ENCODE measurements around the gene ZP1. TPM values are rescaled to one million over a fixed set of nuclear protein-coding genes. Genes with fewer than 3 reads are reported as not detected.
A peak's percentile ranks its signal among the peaks of the same experiment; 100 is the strongest.

Gene ZP1
- total RNA-seq, 2 experiments from 2014 or later: 0.34 TPM; not detected in 1

DNA sequence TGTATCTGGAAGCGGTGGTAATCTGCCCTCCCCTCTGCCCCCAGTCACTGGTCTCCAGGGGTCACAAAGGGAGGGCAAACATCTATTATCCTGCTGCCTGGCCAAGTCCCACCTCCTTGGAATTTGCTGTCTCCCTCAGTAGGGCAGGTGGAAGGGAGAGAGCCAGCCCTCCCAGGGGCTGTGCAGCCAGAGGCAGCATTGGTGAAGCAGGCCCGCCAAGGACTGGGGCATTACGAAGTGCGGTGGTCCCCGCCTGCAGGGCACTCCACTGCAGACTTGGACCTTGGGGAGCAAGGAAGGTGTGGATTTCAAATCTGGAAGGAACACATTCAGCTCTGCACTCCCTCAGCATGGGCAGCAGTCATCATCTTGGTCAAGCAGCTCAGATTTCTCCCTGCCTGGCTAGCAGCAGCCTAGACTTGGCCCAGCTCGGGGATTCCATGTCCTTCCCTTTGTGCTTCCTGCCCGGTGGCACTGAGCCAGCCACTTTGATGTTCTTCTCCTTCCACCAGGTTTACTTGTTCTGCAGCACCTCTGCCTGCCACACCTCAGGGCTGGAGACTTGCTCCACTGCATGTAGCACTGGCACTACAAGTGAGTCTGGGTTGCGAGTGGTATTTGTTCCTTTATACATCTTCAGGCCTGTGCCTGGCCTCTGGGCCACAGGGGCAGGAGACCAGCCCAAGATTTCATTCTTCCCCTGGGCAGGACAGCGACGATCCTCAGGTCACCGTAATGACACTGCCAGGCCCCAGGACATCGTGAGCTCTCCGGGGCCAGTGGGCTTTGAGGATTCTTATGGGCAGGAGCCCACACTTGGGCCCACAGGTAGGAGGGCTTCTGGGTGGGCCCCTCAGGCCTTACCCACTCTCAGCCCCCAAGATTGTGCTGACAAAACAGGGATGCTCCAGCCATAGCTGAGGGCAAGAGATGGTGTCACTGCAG lies 7.4 kb downstream of the ZP1 start:
- ATAC-seq (no peak), DNase-seq (no peak)
- no peak overlapping the region for H3K4me3 Mint-ChIP-seq
- H3K27me3 Mint-ChIP-seq (ENCODE audit: low read depth): no peaks in the 10 kb centered on the region
- H3K4me1 Mint-ChIP-seq (ENCODE audit: low read depth): peaks cover 56% of the 10 kb centered on the region
- ChIA-PET CTCF (interaction anchor here (4.2 to 12.6 kb wide), 3 partner anchors 14 to 43 kb away, joined by 25 to 122 read pairs (median 86); no protein-coding TSS in a partner anchor), POLR2A (no interaction called here)
- peak overlapping the region; percentile 87 for H3K27ac Mint-ChIP-seq
- H3K36me3 Mint-ChIP-seq (ENCODE audit: low read depth): peaks cover 12% of the 10 kb centered on the region
- H3K9me3 Mint-ChIP-seq (ENCODE audit: insufficient read depth): no peaks in the 10 kb centered on the region

DNA sequence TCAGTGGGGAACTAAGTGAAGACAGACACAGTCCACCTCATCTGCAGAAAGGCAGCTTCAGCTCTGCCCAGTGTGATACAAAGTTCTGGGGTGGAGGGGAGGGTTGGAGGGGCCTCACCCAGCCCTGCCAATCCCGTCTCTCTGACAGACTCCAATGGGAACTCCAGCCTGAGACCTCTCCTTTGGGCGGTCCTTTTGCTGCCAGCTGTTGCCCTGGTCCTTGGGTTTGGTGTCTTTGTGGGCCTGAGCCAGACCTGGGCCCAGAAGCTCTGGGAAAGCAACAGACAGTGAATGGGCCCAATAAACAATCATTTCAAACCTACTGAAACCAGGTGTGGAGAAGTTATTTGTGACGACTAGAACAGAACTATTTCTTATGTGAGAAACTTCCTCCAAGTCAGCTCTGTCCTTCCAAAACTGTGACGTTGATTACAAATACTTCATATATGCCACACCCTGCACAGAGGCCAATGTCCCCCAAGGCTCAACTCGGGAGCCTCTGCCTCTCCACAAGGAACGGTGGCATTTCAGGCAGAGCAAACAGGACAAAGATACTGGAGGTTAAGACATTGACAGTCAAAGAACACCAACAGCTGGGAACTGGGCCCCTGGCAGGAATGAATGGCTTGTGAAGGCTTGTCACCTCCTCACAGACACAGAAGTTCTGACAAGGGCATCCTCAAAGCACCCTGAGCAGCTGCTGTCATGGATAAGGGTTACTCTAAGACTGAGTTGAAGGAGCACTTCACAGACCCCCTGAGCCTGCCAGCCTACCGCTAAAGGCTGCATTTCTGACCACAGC lies 8.2 kb downstream of the ZP1 start:
- Mint-ChIP-seq H3K4me1 (ENCODE audit: low read depth) (peaks cover 55% of the 10 kb centered on the region), H3K4me3 (no peak overlapping the region), H3K9me3 (ENCODE audit: insufficient read depth) (no peaks in the 10 kb centered on the region), H3K27me3 (ENCODE audit: low read depth) (no peaks in the 10 kb centered on the region), H3K27ac (no peak overlapping the region), H3K36me3 (ENCODE audit: low read depth) (peaks cover 12% of the 10 kb centered on the region)
- no peak for DNase-seq
- POLR2A ChIA-PET: interaction anchor here (0.6 kb wide), 1 partner anchor 1761 kb away, joined by 3 read pairs; no protein-coding TSS in a partner anchor
- CTCF ChIA-PET: interaction anchor here (0.8 to 12.6 kb wide), 4 partner anchors 13 to 44 kb away, joined by 3 to 122 read pairs (median 14); no protein-coding TSS in a partner anchor
- no peak for ATAC-seq

DNA sequence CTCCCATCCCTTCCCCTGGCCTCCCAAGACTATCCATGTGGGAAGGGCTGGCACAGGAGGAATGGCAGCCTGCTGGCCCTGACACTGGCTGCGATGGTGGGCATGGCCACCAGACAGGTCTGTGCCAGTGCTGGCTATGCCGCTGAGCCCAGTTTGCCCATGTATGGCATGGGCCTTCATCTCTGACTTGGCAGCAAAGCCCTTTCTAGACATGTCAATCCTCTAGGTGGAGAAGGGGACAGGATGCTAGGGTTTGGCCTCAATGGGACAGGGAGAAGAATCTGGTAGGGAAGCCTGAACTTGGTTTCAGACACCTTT lies 8.8 kb downstream of the ZP1 start:
- no peaks in the 10 kb centered on the region for H3K9me3 Mint-ChIP-seq (ENCODE audit: insufficient read depth)
- H3K36me3 Mint-ChIP-seq (ENCODE audit: low read depth): peaks cover 17% of the 10 kb centered on the region
- POLR2A ChIA-PET: no interaction called here
- H3K4me1 Mint-ChIP-seq (ENCODE audit: low read depth): peaks cover 54% of the 10 kb centered on the region
- ATAC-seq (no peak), DNase-seq (no peak)
- H3K27me3 Mint-ChIP-seq (ENCODE audit: low read depth): no peaks in the 10 kb centered on the region
- H3K4me3 Mint-ChIP-seq: no peak overlapping the region
- peak overlapping the region; percentile 5 for H3K27ac Mint-ChIP-seq
- CTCF ChIA-PET: interaction anchor here (0.8 to 12.6 kb wide), 4 partner anchors 13 to 45 kb away, joined by 3 to 122 read pairs (median 14); no protein-coding TSS in a partner anchor

DNA sequence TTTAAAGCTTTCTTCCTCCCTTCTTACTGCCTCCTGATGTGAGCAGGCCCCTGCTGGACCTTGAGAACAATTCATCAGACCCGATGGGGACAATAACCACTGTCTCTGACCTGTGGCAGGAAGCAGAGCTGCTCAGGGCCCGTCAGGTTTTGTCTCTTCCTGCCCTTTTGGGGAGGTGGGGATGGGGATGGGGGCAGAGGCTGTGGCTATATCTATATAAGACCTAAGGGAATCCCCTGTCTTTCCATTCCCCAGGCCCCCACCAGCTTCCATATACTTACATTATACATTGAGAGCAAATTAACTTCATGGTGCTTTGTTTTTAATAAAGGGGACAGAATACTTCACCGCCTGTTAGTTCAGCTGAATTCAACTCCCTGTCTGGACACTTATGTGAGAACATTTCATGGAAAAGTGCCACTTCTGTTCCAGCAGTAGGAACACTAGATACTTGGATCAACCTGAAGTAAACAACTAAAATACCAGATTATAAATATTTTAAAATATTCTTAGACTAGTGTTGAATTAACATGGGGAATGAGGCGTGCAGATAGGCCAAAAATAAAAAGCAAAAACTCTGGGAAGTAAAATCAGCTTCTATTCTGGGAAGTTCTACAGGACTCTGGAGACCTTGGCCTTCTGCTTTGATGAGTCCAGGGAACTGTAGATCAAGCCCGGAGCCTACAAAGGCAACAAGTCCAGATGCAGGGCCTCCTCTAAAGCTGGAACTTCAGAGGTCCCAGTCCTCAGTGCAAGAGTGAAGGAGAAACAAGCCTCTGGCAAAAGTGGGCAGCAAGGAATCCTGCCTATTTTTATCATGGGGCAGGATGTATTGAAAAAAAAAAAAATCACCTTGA lies 11.1 kb downstream of the ZP1 start:
- DNase-seq (no peak), ATAC-seq (no peak)
- no peaks in the 10 kb centered on the region for H3K27me3 Mint-ChIP-seq (ENCODE audit: low read depth)
- peaks cover 25% of the 10 kb centered on the region for H3K36me3 Mint-ChIP-seq (ENCODE audit: low read depth)
- H3K9me3 Mint-ChIP-seq (ENCODE audit: insufficient read depth): no peaks in the 10 kb centered on the region
- POLR2A ChIA-PET: no interaction called here
- H3K4me3 Mint-ChIP-seq: no peak overlapping the region
- peaks cover 31% of the 10 kb centered on the region for H3K4me1 Mint-ChIP-seq (ENCODE audit: low read depth)
- CTCF ChIA-PET: interaction anchor here (2.2 to 12.6 kb wide), 3 partner anchors 10 to 47 kb away, joined by 6 to 122 read pairs (median 25); no protein-coding TSS in a partner anchor
- no peak overlapping the region for H3K27ac Mint-ChIP-seq

DNA sequence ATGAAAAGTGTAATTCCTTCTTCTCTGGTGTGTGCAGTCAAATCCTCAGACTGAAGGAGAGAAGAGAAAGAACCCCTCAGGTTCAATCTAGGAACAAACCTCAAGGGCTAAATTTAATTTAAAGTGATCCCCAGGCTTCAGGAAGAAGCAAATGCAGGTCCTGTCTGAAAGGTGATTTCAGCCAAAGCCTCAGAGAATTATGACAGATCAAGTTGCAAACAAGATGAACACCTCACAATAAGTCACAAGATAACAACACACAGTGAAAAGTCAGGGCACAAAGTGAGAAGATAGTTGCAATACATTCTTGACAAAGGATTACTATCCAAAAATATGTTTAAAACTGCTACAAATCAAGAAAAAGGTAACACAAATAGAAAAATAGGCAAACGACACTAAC lies 11.8 kb downstream of the ZP1 start:
- DNase-seq (no peak), ATAC-seq (no peak)
- Mint-ChIP-seq H3K9me3 (ENCODE audit: insufficient read depth) (no peaks in the 10 kb centered on the region), H3K27me3 (ENCODE audit: low read depth) (no peaks in the 10 kb centered on the region), H3K36me3 (ENCODE audit: low read depth) (peaks cover 25% of the 10 kb centered on the region), H3K27ac (no peak overlapping the region), H3K4me3 (no peak overlapping the region), H3K4me1 (ENCODE audit: low read depth) (peaks cover 24% of the 10 kb centered on the region)
- ChIA-PET POLR2A (no interaction called here), CTCF (interaction anchor here (4.2 to 12.6 kb wide), 2 partner anchors 10 to 48 kb away, joined by 25 to 122 read pairs; no protein-coding TSS in a partner anchor)

DNA sequence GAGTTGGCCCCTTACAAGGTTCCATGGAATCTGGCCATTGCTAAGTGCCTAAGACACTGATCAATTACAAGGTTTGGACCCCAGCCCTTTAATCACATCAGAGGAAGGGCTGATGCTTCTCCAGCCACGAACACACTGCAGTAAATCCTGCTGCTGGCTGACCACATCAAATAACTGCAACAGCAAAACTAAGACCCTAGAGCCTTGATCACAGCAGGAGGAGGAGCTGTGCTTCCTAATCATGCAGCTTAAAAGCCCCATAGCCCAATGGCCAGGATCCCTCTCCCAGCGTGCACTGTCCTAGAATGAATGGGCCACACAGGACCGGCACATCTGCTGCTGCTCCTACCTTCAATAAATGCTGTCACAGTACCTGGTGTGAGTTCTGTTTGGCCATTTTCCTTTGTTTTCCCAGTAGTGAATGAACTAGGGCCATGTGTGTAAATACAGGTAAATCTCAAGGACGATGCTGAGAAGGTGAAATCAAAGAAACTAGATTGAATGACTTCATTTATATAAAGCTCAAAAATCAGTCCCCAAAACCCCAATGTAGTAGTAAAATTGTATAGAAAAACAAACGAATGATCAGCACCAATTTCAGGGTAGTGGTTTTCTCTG lies 12.7 kb downstream of the ZP1 start:
- Mint-ChIP-seq H3K9me3 (ENCODE audit: insufficient read depth) (no peaks in the 10 kb centered on the region), H3K36me3 (ENCODE audit: low read depth) (peaks cover 27% of the 10 kb centered on the region), H3K27ac (no peak overlapping the region), H3K4me3 (no peak overlapping the region), H3K4me1 (ENCODE audit: low read depth) (peaks cover 17% of the 10 kb centered on the region), H3K27me3 (ENCODE audit: low read depth) (no peaks in the 10 kb centered on the region)
- ChIA-PET POLR2A (no interaction called here), CTCF (interaction anchor here (0.8 to 12.9 kb wide), 2 partner anchors 29 to 45 kb away, joined by 3 to 610 read pairs; partner anchors contain the start of gene CCDC86)
- ATAC-seq (no peak), DNase-seq (no peak)

DNA sequence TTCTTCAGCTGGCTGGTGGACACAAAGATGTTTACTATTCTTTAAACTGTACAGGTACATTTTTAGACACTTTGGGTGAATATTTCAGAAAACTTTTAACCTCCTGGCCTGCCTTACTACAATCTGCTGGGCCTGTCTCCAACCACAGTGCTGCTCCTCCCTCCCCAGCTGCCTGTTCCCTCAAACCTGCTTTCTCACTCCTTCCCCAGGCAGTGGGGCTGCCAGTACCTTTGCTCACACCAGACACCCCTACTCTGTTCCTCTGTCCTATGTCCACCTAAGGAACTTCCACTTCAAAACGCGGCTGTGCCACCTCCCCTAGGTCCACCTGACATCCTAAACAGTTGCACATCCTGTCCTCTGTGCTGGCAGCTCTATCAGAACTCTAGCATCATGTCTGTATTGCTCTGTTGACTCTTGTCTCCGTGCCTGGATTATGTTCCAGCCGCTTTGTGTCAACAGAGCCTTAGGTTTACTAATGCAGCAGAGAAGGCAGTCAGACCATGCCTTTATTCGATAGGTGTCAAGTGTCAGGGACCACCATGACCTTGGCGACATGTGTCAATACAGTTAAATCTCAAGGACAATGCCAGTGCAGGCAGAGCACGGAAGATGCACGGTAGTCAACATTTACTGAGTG lies 13.4 kb downstream of the ZP1 start:
- ChIA-PET POLR2A (no interaction called here), CTCF (interaction anchor here (0.8 to 12.9 kb wide), 2 partner anchors 30 to 46 kb away, joined by 3 to 610 read pairs; partner anchors contain the start of gene CCDC86)
- no peaks in the 10 kb centered on the region for H3K27me3 Mint-ChIP-seq (ENCODE audit: low read depth)
- H3K36me3 Mint-ChIP-seq (ENCODE audit: low read depth): peaks cover 33% of the 10 kb centered on the region
- peaks cover 17% of the 10 kb centered on the region for H3K4me1 Mint-ChIP-seq (ENCODE audit: low read depth)
- DNase-seq (no peak), ATAC-seq (no peak)
- no peak overlapping the region for H3K4me3 Mint-ChIP-seq
- peak overlapping the region; percentile 16 for H3K27ac Mint-ChIP-seq
- no peaks in the 10 kb centered on the region for H3K9me3 Mint-ChIP-seq (ENCODE audit: insufficient read depth)

DNA sequence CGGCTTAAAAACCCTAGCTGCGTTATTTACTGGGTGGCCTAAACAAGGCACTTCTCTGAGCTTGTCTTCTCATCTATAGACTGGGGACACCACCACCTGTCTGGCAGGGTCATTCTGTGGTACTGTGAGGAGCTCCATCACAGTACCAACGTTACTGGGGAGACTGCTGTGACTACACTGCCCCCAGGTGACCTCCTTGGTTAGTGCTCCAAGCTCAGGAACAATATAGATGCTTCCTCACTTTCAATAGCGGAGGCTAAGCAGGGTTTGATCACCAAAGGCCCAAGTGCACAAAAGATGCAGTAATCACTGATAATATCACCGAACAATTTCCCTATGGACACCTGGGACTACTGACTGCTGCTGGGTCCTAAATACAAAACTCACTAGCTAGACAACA lies 20.2 kb downstream of the ZP1 start:
- Mint-ChIP-seq H3K9me3 (ENCODE audit: insufficient read depth) (no peaks in the 10 kb centered on the region), H3K36me3 (ENCODE audit: low read depth) (peaks cover 34% of the 10 kb centered on the region), H3K27ac (no peak overlapping the region), H3K4me3 (no peak overlapping the region), H3K27me3 (ENCODE audit: low read depth) (no peaks in the 10 kb centered on the region), H3K4me1 (ENCODE audit: low read depth) (peaks cover 9% of the 10 kb centered on the region)
- ChIA-PET CTCF (interaction anchor here (0.7 to 12.9 kb wide), 29 partner anchors 10 to 300 kb away, joined by 3 to 610 read pairs (median 6); partner anchors contain the start of genes CCDC86, PRPF19, PTGDR2 and ZP1), POLR2A (interaction anchor here (1.0 to 1.3 kb wide), 5 partner anchors 21 to 112 kb away, joined by 3 to 7 read pairs (median 3); no protein-coding TSS in a partner anchor)
- ATAC-seq (peak; percentile 99), DNase-seq (peak; percentile 79)

DNA sequence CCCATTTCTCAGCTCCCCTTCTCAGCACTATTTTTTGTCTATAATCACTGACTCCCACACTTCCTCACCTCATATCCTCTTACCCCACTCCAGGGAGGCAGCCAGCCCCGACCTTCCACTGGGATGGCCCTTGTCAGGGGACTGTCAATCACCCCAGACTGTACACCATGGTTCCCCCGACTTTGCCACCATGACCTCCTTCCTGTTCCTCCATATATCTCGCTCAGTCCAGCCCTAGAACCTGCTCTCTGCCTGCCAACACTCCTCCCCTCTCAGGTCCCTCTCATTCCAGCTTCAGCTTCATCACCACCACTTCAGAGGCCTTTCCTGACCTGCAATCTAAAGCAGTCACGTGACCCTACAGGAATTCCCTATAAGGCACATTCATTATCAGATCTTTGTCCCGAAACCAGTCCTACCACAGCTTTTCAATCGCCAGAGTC lies 22.5 kb downstream of the ZP1 start:
- H3K4me3 Mint-ChIP-seq: no peak overlapping the region
- ChIA-PET POLR2A (interaction anchor here (1.2 kb wide), 1 partner anchor 59 kb away, joined by 4 read pairs; no protein-coding TSS in a partner anchor), CTCF (interaction anchor here (1.0 to 12.9 kb wide), 5 partner anchors 8 to 115 kb away, joined by 3 to 610 read pairs (median 61); partner anchors contain the start of genes CCDC86 and ZP1)
- H3K27ac Mint-ChIP-seq: peak overlapping the region; percentile 51
- no peaks in the 10 kb centered on the region for H3K27me3 Mint-ChIP-seq (ENCODE audit: low read depth)
- ATAC-seq (no peak), DNase-seq (no peak)
- H3K9me3 Mint-ChIP-seq (ENCODE audit: insufficient read depth): no peaks in the 10 kb centered on the region
- peaks cover 41% of the 10 kb centered on the region for H3K36me3 Mint-ChIP-seq (ENCODE audit: low read depth)
- H3K4me1 Mint-ChIP-seq (ENCODE audit: low read depth): peaks cover 9% of the 10 kb centered on the region

DNA sequence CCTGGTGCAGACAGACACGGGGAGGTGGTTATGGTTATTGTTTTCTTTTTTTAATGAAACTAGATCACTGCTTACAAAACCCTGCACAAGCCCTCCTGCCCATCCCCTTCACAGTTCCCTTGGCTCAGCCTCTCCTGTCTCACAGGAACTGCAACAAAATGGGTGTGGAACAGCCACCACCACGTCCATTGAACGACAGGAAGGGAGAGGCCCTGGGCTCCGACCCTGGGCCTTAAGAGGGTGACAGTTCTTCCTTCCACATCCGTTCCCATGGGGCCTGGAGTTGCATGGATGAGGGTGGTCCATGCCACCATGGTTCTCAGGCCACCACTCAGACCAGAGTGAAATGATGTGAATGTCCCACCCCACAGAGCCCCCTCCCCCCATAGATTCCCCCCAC lies 23.4 kb downstream of the ZP1 start:
- no peak for DNase-seq
- Mint-ChIP-seq H3K4me1 (ENCODE audit: low read depth) (peaks cover 9% of the 10 kb centered on the region), H3K9me3 (ENCODE audit: insufficient read depth) (no peaks in the 10 kb centered on the region), H3K27me3 (ENCODE audit: low read depth) (no peaks in the 10 kb centered on the region), H3K36me3 (ENCODE audit: low read depth) (peaks cover 41% of the 10 kb centered on the region), H3K27ac (no peak overlapping the region), H3K4me3 (no peak overlapping the region)
- ChIA-PET POLR2A (interaction anchor here (1.2 kb wide), 1 partner anchor 14 kb away, joined by 5 read pairs; no protein-coding TSS in a partner anchor), CTCF (interaction anchor here (0.6 to 12.9 kb wide), 5 partner anchors 7 to 115 kb away, joined by 4 to 610 read pairs (median 61); partner anchors contain the start of genes CCDC86 and ZP1)
- ATAC-seq: no peak
